K562 (cell line): ENCODE results near the gene MGA. TPM values are rescaled to one million over a fixed set of nuclear protein-coding genes. Genes with fewer than 3 reads are reported as not detected.
A peak's percentile ranks its signal among the peaks of the same experiment; 100 is the strongest.

Source experiments
- AFF1 ChIP-seq, 2 experiments: fragments of 450-650 bp; IDR thresholded peaks; 2 replicates each; pipeline ENCODE4 v1.6.1; 2018; ENCODE audit warnings: mild to moderate bottlenecking in 2 of 2, low read depth in 1 of 2; ENCODE audit not compliant: partially characterized antibody in 2 of 2
- MIER1 ChIP-seq: fragments of 450-650 bp; IDR thresholded peaks from 2 replicates; pipeline ENCODE4 v1.6.1; 2016; ENCODE audit warnings: antibody characterized with exemption, mild to moderate bottlenecking, low read depth
- NEUROD1 ChIP-seq: fragments of 150-350 bp; IDR thresholded peaks from 2 replicates; pipeline ENCODE4 v1.6.1; 2014; ENCODE audit warnings: borderline replicate concordance, low read length, low read depth; ENCODE audit not compliant: partially characterized antibody
- NFE2 ChIP-seq: IDR thresholded peaks from 2 replicates; pipeline ENCODE4 v1.6.1; 2014; ENCODE audit warnings: antibody characterized with exemption, low read depth
- PBX2 ChIP-seq, 2 experiments: IDR thresholded peaks in 1 of 2; conservative IDR thresholded peaks in 1 of 2; 2 replicates each; pipeline ENCODE4 v1.6.1; 2016; ENCODE audit warnings: low read depth in 2 of 2, mild to moderate bottlenecking in 1 of 2, missing compliant biosample characterization in 1 of 2, missing genetic modification characterization in 1 of 2, moderate library complexity in 1 of 2
- THAP7 ChIP-seq: fragments of 250-450 bp; sonication (Bioruptor Pico); IDR thresholded peaks from 2 replicates; pipeline ENCODE4 v1.5.0; 2021
- USF1 ChIP-seq: sonication (generic); formaldehyde crosslinking; IDR thresholded peaks from 2 replicates; pipeline ENCODE4 v1.9.0; 2022; ENCODE audit warnings: mild to moderate bottlenecking, missing genetic modification reagents
- ZNF639 ChIP-seq, 2 experiments: fragments of 200-800 bp in 1 of 2; sonication (Bioruptor generic) in 1 of 2; sonication (generic) in 1 of 2; formaldehyde crosslinking in 1 of 2; IDR thresholded peaks in 1 of 2; conservative IDR thresholded peaks in 1 of 2; 2 replicates each; pipeline versions ENCODE4 v1.5.0 to v1.6.1; 2016 to 2020; ENCODE audit warnings: missing compliant biosample characterization in 1 of 2, missing genetic modification characterization in 1 of 2, missing genetic modification reagents in 1 of 2
- polyA plus RNA-seq, 8 experiments: library from polyadenylated mRNA; depleted of rRNA in 4 of 8; stranded (reverse) in 5 of 8; unstranded in 3 of 8; fragments of >200 nt; fragmentation: Nextera tagmentation in 2 of 8; fragmentation: Illumina TruSeq in 1 of 8; extraction: Ambion mirVana in 2 of 8; extraction: Trizol in 1 of 8; gene quantifications; 2 replicates each; pipeline versions ENCODE4 v1.2.1 to v1.2.3, GENCODE V29; 2011 to 2014; ENCODE audit warnings: inconsistent platforms in 1 of 8, missing spikeins in 1 of 8
- total RNA-seq, 7 experiments: library from RNA; depleted of rRNA in 6 of 7; stranded (reverse); fragments of >200 nt in 6 of 7; fragmentation: Illumina TruSeq in 2 of 7; extraction: Trizol in 2 of 7; gene quantifications; 2 replicates each; pipeline versions ENCODE4 v1.2.1 to v1.2.3, GENCODE V29; 2011 to 2021; ENCODE audit warnings: low replicate concordance in 1 of 7

Gene MGA
- total and polyA plus RNA-seq, 9 of the 15 experiments (the other 6 are each of a cell fraction or from before 2014, with no cell fraction given), result 4.7 to 56.1 (median 21.1) TPM

- TF ChIP-seq PBX2 (CRISPR knock-in tag; IDR thresholded peaks at IDR 0.05; ENCODE audit: low read depth) (no peak), PBX2 (tag; conservative IDR thresholded peaks at IDR 0.05; ENCODE audit: low read depth) (peak; percentile 18; the same call in 1 of the 2 replicates), THAP7 (CRISPR knock-in tag) (0 out of 2 replicates have a peak, but pooled peaks have one; percentile 16), NFE2 (0 out of 2 replicates have a peak, but pooled peaks have one; percentile 28), USF1 (CRISPR knock-in tag) (peak; percentile 51; the same call in 1 of the 2 replicates), NEUROD1 (no peak), MIER1 (no peak), AFF1 (IDR thresholded peaks at IDR 0.05; ENCODE audit: low read depth in 1 of 2, partially characterized antibody in 2 of 2) (no peak), ZNF639 (CRISPR knock-in tag; conservative IDR thresholded peaks at IDR 0.05 in 1 of 2, IDR thresholded peaks at IDR 0.05 in 1 of 2) (no peak)
Measured at GRCh38 chr15:41634072-41634626, 26.1 kb upstream of the MGA start (continued).
